ENCODE results near the gene MTARC2. TPM values are rescaled to one million over a fixed set of nuclear protein-coding genes. Genes with fewer than 3 reads are reported as not detected.

MTARC2 gene
- total RNA-seq, 1 donor from 2014 or later, result 58.6 TPM

- Histone ChIP-seq H3K27me3 (no peaks in the 10 kb centered on the region), H3K4me1 (no peaks in the 10 kb centered on the region), H3K27ac (no peak overlapping the region), H3K9me3 (no peaks in the 10 kb centered on the region), H3K36me3 (no peaks in the 10 kb centered on the region), H3K4me3 (no peak overlapping the region)
- intact Hi-C loops (cut with DNase I), result no loop called here
- no peak for TF ChIP-seq CTCF (IDR thresholded peaks at IDR 0.05)
- DNase-seq, result no peak
- ATAC-seq, result no peak
These were observed 45.3 kb upstream of the MTARC2 start for GRCh38 chr1:220702733-220703270.

DNA sequence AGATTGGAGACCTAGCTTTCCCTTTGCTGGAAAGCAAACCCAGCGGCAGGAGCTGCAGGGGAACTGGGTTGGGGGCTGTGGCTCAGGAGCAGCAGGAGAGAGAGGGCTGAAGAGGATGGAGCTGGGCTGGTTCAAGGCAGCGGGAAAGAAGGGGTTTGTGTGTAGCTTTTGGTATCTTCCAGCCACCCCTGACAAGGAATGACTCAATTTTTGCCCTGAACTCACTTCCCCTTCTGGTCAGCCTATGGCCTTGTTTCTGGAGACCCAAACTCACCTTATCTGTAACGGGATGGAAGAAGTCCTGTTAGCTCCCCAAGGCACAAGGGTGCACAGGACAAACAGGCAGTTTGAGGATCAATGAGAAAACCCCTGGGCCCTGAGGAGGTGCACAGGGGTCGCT is 44.8 kb upstream of the MTARC2 start:
- H3K27me3 ChIP-seq, result no peaks in the 10 kb centered on the region
- no peak for DNase-seq
- H3K9me3 ChIP-seq, result no peaks in the 10 kb centered on the region
- H3K4me1 ChIP-seq, result no peaks in the 10 kb centered on the region
- intact Hi-C loops (cut with DNase I), result no loop called here
- ATAC-seq, result no peak
- no peak for TF ChIP-seq CTCF (IDR thresholded peaks at IDR 0.05)
- no peaks in the 10 kb centered on the region for H3K36me3 ChIP-seq
- H3K4me3 ChIP-seq, result no peak overlapping the region
- H3K27ac ChIP-seq, result no peak overlapping the region

DNA sequence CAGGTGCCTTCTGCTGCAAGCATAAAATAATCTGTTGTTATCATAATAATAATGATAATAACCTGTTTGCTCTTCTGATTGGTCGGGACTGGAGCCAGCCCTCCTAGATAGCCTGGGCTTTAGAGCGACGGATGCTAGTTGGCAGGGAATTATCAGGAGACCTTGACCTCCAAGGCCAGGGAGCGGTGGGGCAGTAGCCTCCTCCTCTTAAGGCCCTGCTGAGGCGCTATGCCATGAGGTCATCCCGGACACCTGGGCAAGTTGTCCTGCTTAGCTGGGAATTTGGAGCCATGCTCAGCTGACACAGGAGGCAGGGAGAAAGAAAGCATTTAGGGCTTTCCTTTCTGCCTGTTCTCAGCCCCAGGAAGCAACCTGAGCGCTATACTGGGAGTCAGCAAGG is 42.3 kb upstream of the MTARC2 start:
- intact Hi-C loops (cut with DNase I), result no loop called here
- H3K4me1 ChIP-seq, result no peaks in the 10 kb centered on the region
- no peak overlapping the region for H3K27ac ChIP-seq
- no peak for TF ChIP-seq CTCF (IDR thresholded peaks at IDR 0.05)
- H3K27me3 ChIP-seq, result no peaks in the 10 kb centered on the region
- DNase-seq, result no peak
- H3K4me3 ChIP-seq, result no peak overlapping the region
- H3K9me3 ChIP-seq, result no peaks in the 10 kb centered on the region
- H3K36me3 ChIP-seq, result no peaks in the 10 kb centered on the region
- no peak for ATAC-seq

DNA sequence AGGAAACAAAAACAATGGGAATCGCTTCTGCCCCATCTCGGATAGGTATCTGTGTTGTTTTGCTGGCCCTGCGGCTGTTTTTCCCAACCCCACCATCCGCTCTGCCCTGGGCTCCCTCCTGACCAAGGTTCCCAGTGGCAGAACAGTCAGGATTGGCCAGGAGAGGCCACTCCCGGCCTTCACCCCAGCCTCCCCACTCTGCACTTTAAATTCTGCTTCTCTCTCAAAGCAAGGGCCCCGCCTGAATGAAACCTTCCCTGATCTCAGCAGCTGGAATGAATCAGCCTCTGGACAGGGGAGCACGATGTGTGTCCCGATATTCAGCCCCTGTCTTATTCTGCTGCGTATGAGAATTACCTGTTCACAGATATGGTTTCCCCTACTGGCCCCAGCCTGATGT is 41.6 kb upstream of the MTARC2 start:
- ATAC-seq (no peak), DNase-seq (no peak)
- H3K9me3 ChIP-seq, result no peaks in the 10 kb centered on the region
- intact Hi-C loops (cut with DNase I), result no loop called here
- H3K36me3 ChIP-seq, result no peaks in the 10 kb centered on the region
- H3K27me3 ChIP-seq, result no peaks in the 10 kb centered on the region
- no peak for TF ChIP-seq CTCF (IDR thresholded peaks at IDR 0.05)
- H3K4me3 ChIP-seq, result no peak overlapping the region
- no peak overlapping the region for H3K27ac ChIP-seq
- H3K4me1 ChIP-seq, result no peaks in the 10 kb centered on the region

- no peak for DNase-seq
- intact Hi-C loops (cut with DNase I), result no loop called here
These were observed 41.0 kb upstream of the MTARC2 start for GRCh38 chr1:220707160-220707559.

More at GRCh38 chr1:220707160-220707559, 41.0 kb upstream of the MTARC2 start:
- no peak for TF ChIP-seq CTCF (IDR thresholded peaks at IDR 0.05)
- no peaks in the 10 kb centered on the region for H3K4me1 ChIP-seq
- no peak overlapping the region for H3K4me3 ChIP-seq
- H3K36me3 ChIP-seq, result no peaks in the 10 kb centered on the region
- H3K27ac ChIP-seq, result no peak overlapping the region
- H3K27me3 ChIP-seq, result no peaks in the 10 kb centered on the region
- H3K9me3 ChIP-seq, result no peaks in the 10 kb centered on the region
- peak; percentile 11 for ATAC-seq
